ENCODE data around the gene BNIPL.

Gene BNIPL, protein sequence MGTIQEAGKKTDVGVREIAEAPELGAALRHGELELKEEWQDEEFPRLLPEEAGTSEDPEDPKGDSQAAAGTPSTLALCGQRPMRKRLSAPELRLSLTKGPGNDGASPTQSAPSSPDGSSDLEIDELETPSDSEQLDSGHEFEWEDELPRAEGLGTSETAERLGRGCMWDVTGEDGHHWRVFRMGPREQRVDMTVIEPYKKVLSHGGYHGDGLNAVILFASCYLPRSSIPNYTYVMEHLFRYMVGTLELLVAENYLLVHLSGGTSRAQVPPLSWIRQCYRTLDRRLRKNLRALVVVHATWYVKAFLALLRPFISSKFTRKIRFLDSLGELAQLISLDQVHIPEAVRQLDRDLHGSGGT

GRCh38 chr1:151036356-151036755, at the start of gene BNIPL:
Gene BNIPL, plus strand, starts transcription at chr1:151036586. Its CDS starts 140 bp downstream, at chr1:151036726.
- no peak for DNase-seq (ENCODE audit: low spot score)

- DNase-seq (ENCODE audit: low spot score) = no peak
Observed at GRCh38 chr1:150987924-150988323, 48.5 kb upstream of the BNIPL start.

DNA sequence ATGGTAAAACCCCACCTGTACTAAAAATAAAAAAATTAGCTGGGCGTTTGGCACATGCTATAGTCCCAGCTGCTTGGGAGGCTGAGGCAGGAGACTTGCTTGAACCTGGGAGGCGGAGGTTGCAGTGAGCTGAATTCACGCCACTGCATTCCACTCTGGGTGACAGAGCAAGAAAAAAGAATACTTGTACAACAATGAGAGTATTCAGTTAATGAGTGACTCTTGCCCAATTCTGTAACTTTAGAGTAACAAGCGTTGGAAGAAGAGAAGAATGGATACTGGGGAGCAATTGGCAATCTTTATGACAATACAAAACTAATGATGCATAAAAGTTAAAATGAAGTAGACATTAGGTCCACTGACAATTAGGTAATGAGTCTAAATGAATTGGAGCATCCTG, 43.8 kb upstream of the BNIPL start:
- DNase-seq (ENCODE audit: low spot score) = no peak

DNA sequence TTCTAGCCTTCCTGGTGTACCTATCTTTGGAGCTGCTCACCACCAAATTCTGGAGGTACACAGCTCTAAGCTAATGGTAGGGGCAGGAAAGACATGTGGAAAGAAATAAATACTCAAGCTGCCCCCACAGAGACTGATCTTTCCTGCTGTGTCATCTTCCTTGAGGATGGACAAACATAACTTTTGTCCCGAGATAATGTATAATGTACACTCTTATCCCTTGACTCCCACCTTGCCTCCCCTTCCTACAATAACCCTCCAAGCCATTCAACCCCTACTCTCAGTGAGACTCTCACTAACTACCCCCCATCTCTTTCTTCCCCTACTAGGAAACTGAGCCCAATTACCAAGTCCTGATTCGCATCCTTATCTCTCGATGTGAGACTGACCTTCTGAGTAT, 42.1 kb upstream of the BNIPL start:
- DNase-seq (ENCODE audit: low spot score) = no peak

- DNase-seq (ENCODE audit: low spot score) = no peak
Observed at GRCh38 chr1:150995460-150995859, 40.9 kb upstream of the BNIPL start.

- DNase-seq (ENCODE audit: low spot score) = no peak
Observed at GRCh38 chr1:150995896-150996295, 40.5 kb upstream of the BNIPL start.

- no peak for DNase-seq (ENCODE audit: low spot score)
Observed at GRCh38 chr1:150997126-150997872, 39.1 kb upstream of the BNIPL start.

- no peak for DNase-seq (ENCODE audit: low spot score)
Observed at GRCh38 chr1:150997949-150998348, 38.4 kb upstream of the BNIPL start.

- peak; percentile 71 for DNase-seq (ENCODE audit: low spot score)
Observed at GRCh38 chr1:150999051-150999674, 37.2 kb upstream of the BNIPL start.

- DNase-seq (ENCODE audit: low spot score) = no peak
Observed at GRCh38 chr1:150999926-151000325, 36.5 kb upstream of the BNIPL start.

- DNase-seq (ENCODE audit: low spot score) = no peak
Observed at GRCh38 chr1:151000408-151000807, 36.0 kb upstream of the BNIPL start.

DNA sequence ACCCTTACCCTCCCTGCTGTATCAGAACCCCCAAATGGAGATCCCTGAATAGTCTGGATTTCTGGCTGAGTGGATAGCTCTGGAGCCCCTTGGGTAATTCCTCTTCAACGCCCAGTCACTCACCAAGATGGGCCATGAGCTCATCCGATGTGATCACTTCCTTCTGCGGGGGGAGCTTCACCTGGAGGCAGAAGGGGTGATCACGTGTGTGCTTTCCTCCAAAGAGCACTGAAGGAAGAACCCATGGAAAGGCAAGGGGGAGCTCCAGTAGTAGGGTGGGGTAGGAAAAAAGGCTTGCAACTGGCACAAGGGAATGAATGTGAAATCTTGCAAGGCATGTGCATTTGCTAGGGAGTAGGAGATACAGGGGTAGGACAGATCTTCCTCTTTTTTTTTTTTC, 34.8 kb upstream of the BNIPL start:
- DNase-seq (ENCODE audit: low spot score) = no peak

- no peak for DNase-seq (ENCODE audit: low spot score)
Observed at GRCh38 chr1:151002051-151002450, 34.3 kb upstream of the BNIPL start.

GRCh38 chr1:151002611-151003010, 33.8 kb upstream of the BNIPL start:
- no peak for DNase-seq (ENCODE audit: low spot score)

GRCh38 chr1:151003180-151003579, 33.2 kb upstream of the BNIPL start:
- no peak for DNase-seq (ENCODE audit: low spot score)

DNA sequence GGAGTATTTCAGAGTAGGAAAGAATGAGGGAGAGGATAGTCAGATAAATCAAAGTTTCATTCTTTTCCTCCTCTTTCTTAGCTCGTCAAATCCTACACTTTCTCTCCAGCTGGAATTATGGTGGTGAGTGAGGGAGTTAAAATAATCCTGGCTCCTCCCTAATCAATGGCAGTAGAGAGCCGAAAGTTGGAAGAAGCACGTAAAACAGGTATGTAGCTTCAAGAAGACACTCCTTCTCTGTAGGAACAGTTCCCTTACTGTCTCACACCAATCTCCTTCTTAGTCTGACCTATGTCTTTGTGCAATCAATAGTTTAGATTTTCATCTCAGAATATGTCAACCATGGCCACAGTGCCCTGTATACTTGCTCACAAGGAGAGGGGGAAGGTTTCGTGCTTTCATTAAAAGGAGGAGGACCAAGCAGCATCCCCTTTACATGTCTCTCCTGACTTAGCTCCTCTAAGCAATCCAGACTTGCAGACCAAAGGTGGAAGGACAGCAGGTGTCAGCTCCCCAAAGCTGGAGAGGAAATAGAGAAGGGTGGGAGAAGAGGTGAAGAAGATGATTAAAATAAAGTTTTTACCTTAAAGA, 30.6 kb upstream of the BNIPL start:
- DNase-seq (ENCODE audit: low spot score) = no peak

DNA sequence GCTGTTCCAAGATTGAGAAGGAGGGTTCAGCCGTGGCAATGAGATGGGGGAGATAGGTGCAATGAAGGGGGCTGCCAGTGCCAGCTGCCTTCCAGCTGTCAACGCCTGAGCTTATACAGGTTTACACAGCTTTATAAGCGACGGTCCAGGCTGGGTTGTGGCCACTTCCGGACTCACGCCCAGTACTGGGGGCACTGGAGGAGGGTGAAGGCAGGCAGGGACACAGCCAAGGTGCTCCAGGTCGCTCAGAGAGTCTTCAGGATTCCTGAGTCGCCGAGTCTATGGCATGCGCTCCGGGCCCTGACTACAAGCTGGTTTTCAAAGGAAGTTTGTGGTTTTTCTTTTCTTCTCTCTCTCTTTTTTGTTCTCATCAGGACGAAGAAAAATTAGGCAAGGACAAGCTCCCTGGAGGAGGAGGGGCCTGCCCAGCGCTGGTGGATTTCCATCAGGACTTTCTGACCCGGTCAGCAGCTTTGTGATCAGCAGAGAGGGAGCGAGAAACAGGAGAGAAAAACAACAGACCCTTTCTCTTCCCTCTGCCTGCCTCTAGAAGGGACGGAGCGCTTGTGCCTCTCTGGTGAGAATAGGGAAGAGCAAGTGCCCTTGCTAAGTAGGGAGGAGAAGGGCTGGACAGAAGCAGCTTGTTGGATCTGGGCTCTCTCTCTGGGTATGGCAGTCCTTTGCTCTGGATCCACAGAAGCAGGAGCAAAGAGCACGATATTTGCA, 29.9 kb upstream of the BNIPL start, which contains the start of gene MINDY1:
Gene MINDY1, minus strand, starts transcription at position 576 of the 726 bp plus-strand sequence. CDS start 4,285 bp downstream, outside the sequence.
- DNase-seq (ENCODE audit: low spot score) = peak; percentile 93

GRCh38 chr1:151007853-151008243, 28.5 kb upstream of the BNIPL start:
- DNase-seq (ENCODE audit: low spot score) = peak; percentile 32

- DNase-seq (ENCODE audit: low spot score) = peak; percentile 96
Observed at GRCh38 chr1:151008244-151009205, 27.9 kb upstream of the BNIPL start, which contains the start of gene PRUNE1. Gene PRUNE1, plus strand, starts transcription at chr1:151008449. Its CDS starts 184 bp downstream, at chr1:151008633.

GRCh38 chr1:151009206-151009587, 27.2 kb upstream of the BNIPL start:
- DNase-seq (ENCODE audit: low spot score) = no peak

All from putamen (tissue), 1 donor.